ENCODE data around the gene HNRNPH3.

DNA sequence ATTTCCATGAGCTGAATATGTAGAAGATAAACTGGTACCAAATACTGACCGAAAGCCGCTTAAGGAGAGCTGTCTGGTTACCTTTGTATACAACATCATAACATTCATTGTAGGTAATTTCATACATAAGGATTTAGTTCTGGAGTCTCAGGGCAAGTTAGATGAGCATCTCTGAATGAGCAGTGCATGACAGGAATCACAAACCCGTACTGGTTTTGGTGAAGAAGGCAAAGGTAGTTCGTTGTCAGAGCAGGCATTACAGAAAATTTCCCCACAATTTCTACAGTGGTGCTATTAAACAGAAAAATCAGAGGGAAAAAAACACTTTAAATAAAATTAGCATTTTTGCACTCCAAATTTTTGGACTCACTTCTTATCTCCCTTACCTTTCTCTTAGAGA lies 13.8 kb downstream of the HNRNPH3 start:
- TF ChIP-seq, protein P1, sequence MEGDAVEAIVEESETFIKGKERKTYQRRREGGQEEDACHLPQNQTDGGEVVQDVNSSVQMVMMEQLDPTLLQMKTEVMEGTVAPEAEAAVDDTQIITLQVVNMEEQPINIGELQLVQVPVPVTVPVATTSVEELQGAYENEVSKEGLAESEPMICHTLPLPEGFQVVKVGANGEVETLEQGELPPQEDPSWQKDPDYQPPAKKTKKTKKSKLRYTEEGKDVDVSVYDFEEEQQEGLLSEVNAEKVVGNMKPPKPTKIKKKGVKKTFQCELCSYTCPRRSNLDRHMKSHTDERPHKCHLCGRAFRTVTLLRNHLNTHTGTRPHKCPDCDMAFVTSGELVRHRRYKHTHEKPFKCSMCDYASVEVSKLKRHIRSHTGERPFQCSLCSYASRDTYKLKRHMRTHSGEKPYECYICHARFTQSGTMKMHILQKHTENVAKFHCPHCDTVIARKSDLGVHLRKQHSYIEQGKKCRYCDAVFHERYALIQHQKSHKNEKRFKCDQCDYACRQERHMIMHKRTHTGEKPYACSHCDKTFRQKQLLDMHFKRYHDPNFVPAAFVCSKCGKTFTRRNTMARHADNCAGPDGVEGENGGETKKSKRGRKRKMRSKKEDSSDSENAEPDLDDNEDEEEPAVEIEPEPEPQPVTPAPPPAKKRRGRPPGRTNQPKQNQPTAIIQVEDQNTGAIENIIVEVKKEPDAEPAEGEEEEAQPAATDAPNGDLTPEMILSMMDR (IDR thresholded peaks at IDR 0.05; ENCODE audit: low read depth, low read length): no peak
- TF ChIP-seq POLR2A (IDR thresholded peaks at IDR 0.05; ENCODE audit: extremely low read depth, insufficient read length) (no peak), MYC (IDR thresholded peaks at IDR 0.05; ENCODE audit: low read depth, low read length) (no peak)
- TF ChIP-seq, protein P2, sequence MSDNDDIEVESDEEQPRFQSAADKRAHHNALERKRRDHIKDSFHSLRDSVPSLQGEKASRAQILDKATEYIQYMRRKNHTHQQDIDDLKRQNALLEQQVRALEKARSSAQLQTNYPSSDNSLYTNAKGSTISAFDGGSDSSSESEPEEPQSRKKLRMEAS (IDR thresholded peaks at IDR 0.05; ENCODE audit: low read depth, low read length): no peak

Measured in NB4 (cell line).